ENCODE data around the gene CEP350.

CEP350 gene

DNA sequence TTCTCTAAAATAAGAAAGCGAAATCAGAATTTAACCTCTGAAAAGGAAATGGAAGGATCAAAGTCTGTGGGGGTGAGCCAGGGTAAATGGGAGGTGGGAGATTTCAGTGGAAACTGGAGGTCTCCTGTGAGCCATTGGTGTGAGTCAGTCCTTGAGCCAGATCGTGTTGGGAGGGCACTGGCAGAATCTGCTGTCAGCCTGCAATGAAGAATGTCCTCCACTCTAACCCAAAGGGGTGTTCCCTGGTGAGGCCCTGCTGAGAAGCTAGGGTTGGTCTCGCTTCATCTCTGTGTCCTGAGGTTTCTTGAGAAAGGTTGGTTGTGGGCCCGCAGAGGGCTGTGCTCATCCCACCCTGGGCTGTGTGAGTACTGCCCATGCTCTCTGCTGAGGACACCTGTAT lies 202.5 kb downstream of the CEP350 start:
- DNase-seq = no peak

DNA sequence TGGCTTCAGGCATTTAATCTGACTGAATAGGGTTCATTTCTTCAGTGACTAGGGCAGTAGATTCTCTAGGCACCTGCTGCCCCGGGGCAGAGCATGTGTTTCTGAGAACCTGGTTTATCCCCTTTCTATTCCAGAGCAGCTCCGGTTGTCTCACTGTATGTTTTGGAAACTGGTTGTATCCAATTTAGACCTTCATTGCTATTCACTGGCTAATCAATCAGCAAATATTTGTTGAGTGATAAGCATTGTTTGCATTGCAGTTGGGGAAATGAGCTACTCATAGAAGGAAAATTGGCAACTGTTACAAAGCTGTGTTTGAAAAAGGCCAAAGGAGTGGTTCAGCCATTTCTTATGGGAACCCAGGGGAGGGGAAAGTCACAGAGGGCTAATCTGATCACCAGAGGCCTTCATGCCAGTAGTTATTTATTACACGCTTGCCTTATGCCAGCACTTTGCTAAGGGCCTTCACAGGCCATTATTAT lies 203.0 kb downstream of the CEP350 start:
- DNase-seq = no peak

DNA sequence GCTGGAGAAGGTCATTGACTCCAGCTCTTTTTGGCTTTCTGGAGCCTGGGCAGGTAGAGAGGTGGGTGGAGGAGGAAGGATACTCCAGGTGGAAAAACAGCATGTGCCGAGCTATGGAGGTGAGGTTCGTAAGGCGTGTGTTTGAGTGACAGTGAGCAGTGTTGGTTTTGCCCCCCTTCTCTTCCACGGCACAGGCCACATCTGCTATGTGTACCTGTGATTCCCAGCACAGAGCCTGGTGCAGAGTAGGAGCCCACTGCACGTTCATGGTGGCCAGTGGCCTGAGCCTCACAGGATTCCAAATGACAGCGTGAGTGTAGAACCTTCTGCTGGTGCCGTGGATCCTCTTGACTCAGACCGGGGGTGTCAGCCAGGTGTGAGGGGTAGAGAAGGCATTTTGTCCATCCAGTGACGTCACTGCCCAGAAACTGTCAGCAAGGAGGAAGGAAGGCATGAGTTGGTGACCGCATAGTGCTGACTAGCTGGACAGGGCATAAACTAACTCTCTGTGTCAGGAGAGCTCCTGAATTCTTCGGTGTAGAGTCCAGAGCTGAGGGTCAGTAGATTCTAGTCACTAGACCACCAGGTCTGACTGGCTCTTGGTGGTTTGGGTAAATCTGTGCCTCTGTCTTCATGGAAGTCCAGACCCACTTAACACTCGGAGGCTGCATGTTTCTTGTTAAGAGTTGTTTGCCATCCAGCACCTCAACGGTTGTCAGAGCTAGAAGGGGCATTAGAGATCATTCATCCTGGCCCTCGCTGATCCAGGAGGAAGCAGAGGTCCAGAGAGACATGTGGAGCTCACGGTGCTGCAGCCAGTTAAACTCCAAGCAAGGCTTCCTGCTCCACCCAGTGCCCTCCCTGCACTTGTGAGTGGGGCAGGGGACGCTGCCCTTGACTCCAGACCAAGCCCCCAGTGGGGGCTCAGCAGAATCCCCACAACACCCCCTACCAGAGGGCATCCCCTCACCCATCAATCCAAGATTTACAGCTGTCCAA lies 203.8 kb downstream of the CEP350 start:
- no peak for DNase-seq

- no peak for DNase-seq
These were observed 205.7 kb downstream of the CEP350 start for GRCh38 chr1:180160357-180160756.

- DNase-seq = no peak
These were observed 208.4 kb downstream of the CEP350 start for GRCh38 chr1:180163041-180163440.
